ENCODE results near the gene MORN1. TPM values are rescaled to one million over a fixed set of nuclear protein-coding genes. Genes with fewer than 3 reads are reported as not detected.

Gene MORN1
- total RNA-seq, 6 experiments from 2014 or later: 3.1 to 7.1 (median 4.5) TPM

DNA sequence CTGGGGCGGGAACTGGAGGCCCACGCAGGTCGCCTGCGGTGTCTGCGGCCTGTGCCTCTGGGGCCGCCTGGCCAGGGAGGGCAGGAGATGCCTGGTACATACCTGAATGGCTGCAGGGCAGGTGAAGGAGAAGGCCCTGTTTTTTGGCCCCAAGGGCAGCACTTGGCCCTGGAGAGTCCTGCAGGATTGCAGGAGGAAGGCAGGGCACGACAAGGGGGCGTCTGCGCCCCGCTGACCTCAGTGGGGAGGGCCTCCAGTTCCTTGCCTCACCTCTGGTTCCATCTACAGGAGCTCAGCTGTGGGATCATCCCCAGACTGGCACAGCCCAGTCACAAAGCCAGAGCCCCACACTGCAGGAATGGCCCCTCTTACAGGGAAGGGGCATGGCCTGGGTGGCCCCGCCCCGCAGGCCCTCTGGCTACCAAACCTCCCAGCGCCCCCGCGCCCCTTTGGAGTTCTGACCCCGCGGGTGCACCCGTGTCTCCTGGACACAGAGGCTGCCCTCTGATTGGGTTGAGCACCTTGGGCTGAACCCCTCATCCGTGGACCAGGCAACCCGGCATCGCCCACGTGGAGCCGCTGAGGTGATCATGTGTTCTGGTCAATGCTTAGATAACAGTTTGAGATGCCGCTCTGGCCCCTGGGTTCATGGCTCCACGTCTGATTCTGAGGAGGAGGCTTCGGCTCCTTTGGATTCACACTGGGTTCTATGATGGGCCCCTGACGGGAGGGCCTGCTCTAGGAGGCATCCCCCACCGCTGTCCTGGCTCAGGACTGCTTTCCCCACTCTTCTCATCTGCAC is 22.3 kb upstream of the MORN1 start:
- ATAC-seq: peak in 2 of 4 donors; percentile 0
- intact Hi-C loops (cut with DNase I): no loop called here
- Histone ChIP-seq H3K9me3 (no peaks in the 10 kb centered on the region), H3K27me3 (no peaks in the 10 kb centered on the region), H3K4me3 (peak overlapping the region; percentile 99 to 100 (median 99)), H3K27ac (peak overlapping the region; percentile 59 to 82 (median 77)), H3K36me3 (no peaks in the 10 kb centered on the region), H3K4me1 (peaks cover 0 to 24% (median 8%) of the 10 kb centered on the region in 4 donors)
- no peak for DNase-seq
- TF ChIP-seq, protein P1, sequence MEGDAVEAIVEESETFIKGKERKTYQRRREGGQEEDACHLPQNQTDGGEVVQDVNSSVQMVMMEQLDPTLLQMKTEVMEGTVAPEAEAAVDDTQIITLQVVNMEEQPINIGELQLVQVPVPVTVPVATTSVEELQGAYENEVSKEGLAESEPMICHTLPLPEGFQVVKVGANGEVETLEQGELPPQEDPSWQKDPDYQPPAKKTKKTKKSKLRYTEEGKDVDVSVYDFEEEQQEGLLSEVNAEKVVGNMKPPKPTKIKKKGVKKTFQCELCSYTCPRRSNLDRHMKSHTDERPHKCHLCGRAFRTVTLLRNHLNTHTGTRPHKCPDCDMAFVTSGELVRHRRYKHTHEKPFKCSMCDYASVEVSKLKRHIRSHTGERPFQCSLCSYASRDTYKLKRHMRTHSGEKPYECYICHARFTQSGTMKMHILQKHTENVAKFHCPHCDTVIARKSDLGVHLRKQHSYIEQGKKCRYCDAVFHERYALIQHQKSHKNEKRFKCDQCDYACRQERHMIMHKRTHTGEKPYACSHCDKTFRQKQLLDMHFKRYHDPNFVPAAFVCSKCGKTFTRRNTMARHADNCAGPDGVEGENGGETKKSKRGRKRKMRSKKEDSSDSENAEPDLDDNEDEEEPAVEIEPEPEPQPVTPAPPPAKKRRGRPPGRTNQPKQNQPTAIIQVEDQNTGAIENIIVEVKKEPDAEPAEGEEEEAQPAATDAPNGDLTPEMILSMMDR (IDR thresholded peaks at IDR 0.05): no peak
- TF ChIP-seq POLR2A (IDR thresholded peaks at IDR 0.05): no peak
- 0% methylated on average over 1 of the region's 28 CpGs for WGBS (ENCODE audit: insufficient coverage, low coverage, low lambda C conversion rate, missing lambda C conversion rate)

DNA sequence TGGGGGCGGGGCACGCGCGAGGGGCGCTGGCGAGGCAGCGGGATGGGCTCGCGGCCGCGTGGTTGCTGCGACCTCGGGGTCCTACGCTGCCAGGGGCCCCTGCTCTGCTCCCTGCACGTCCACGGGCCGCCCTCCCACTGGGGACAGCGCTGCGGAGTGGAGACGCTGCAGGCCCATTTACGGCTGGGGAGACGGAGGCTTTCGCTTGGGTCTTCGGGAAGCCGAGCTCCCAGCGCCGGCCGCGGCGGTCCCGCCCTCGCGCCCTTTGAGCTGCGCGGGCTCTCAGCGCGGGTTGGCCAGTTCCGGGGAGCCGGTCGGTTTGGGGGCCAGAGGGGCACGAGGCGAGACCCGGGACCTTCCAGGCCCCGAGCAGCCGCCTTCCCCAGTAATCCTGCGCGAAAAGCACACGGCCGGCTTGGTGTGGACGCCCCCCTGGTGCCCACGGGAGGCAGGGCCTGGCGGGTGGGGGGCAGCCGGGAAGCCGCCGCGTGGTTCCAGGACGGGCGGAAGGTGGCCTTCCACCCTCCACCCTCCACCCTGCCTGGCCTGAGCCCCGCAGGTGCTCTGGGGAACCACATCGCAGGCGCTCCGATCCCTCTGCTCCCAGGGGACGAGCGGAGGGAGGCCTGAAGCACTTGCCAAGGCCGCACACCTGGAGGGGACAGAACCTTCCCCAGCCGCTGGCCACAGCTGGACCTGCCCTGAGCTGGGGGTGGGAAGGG is 21.6 kb upstream of the MORN1 start:
- Histone ChIP-seq H3K4me1 (peaks cover 0 to 24% (median 8%) of the 10 kb centered on the region in 4 donors), H3K4me3 (peak overlapping the region; percentile 99 to 100 (median 99)), H3K36me3 (no peaks in the 10 kb centered on the region), H3K9me3 (no peaks in the 10 kb centered on the region), H3K27ac (peak overlapping the region; percentile 59 to 82 (median 77)), H3K27me3 (no peaks in the 10 kb centered on the region)
- TF ChIP-seq POLR2A (IDR thresholded peaks at IDR 0.05): peak; percentile 62
- TF ChIP-seq, protein P1 (IDR thresholded peaks at IDR 0.05): no peak
- no CpG with 5 or more reads among the region's 66 CpGs for WGBS (ENCODE audit: insufficient coverage, low coverage, low lambda C conversion rate, missing lambda C conversion rate)
- intact Hi-C loops (cut with DNase I): no loop called here
- ATAC-seq (peak; percentile 23 to 66 (median 54)), DNase-seq (peak in 1 of 3 donors; percentile 51)

DNA sequence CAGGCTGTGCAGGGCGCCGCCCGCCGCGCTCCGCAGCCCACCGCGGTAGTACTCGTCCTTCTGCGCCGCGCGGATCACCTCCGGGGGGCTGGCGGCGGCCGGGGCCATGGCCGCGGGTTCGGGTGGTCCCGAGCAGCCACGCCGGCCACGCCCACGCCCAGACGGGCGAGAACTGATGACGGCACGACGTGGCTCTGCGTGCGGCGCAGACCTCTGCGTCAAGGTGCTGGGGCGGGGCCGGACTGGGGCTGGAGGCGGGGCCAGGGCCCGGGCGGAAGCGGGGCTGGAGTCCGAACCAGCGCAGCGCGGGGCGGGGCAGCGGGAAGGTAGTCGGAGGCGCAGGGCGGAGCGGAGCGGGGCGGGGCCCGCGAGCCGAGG is 21.0 kb upstream of the MORN1 start, which contains the start of gene PEX10:
PEX10 (minus strand) TSS at position 170 of the 378 bp plus-strand sequence; CDS start at position 108, 62 bp downstream.
- H3K9me3 ChIP-seq: no peaks in the 10 kb centered on the region
- peaks cover 0 to 24% (median 8%) of the 10 kb centered on the region in 4 donors for H3K4me1 ChIP-seq
- peak; percentile 99 for DNase-seq
- WGBS (ENCODE audit: insufficient coverage, low coverage, low lambda C conversion rate, missing lambda C conversion rate): no CpG with 5 or more reads among the region's 55 CpGs
- TF ChIP-seq, protein P1 (IDR thresholded peaks at IDR 0.05): no peak
- peak; percentile 33 for TF ChIP-seq POLR2A (IDR thresholded peaks at IDR 0.05)
- H3K27me3 ChIP-seq: no peaks in the 10 kb centered on the region
- ATAC-seq: peak; percentile 85 to 95 (median 90)
- H3K36me3 ChIP-seq: no peaks in the 10 kb centered on the region
- intact Hi-C loops (cut with DNase I): no loop called here
- peak within 1 kb of the TSS; percentile 59 to 84 (median 77) for H3K27ac ChIP-seq
- H3K4me3 ChIP-seq: peak within 1 kb of the TSS; percentile 99 to 100 (median 99)

DNA sequence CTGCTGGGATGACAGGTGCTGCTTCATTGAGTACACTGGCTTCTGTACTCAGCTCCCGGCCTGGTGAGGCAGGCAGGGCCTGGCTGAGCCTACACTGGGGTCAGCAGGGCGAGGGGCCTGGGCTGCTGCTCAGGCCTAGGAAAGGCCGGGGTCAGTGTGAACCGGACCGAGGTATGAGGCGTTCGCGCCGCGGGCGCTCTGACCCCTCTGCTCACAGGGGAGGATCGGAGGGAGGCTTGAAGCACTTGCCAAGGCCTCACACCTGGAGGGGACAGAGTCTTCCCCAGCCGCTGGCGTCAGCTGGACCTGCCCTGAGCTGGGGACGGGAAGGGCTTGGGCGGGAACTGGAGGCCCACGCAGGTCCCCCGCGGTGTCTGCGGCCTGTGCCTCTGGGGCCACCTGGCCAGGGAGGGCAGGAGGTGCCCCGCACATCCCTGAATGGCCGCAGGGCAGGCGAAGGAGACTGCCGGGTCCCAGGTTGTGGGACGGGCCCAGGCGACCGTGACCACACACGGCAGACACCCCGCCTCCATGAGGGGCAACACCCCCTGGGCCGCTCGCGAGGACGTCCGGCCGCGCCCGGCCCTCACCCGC is 20.5 kb upstream of the MORN1 start:
- ATAC-seq (peak in 3 of 4 donors; percentile 1 to 4 (median 2)), DNase-seq (peak; percentile 62 to 72 (median 65))
- Histone ChIP-seq H3K27ac (peak overlapping the region; percentile 44 to 84 (median 77)), H3K36me3 (no peaks in the 10 kb centered on the region), H3K27me3 (no peaks in the 10 kb centered on the region), H3K9me3 (no peaks in the 10 kb centered on the region), H3K4me3 (peak overlapping the region; percentile 99 to 100 (median 99)), H3K4me1 (peaks cover 0 to 24% (median 8%) of the 10 kb centered on the region in 4 donors)
- intact Hi-C loops (cut with DNase I): no loop called here
- no CpG with 5 or more reads among the region's 38 CpGs for WGBS (ENCODE audit: insufficient coverage, low coverage, low lambda C conversion rate, missing lambda C conversion rate)
- TF ChIP-seq POLR2A (IDR thresholded peaks at IDR 0.05): no peak
- TF ChIP-seq, protein P1 (IDR thresholded peaks at IDR 0.05): no peak

Data from right lobe of liver (tissue), 6 donors.